Activated T-helper 1 cell treated with anti-CD3 and anti-CD28 coated beads, Interleukin-2, amount 50 U/mL, for 16 hours (primary cell): ENCODE data around the gene CUL3.

Experiments used
- DNase-seq, 2 donors: peaks; one replicate each; pipeline ENCODE4 v3.0.0-alpha.2; 2020; ENCODE audit warnings: low read depth in 1 of 2, low spot score in 1 of 2

The CUL3 gene

DNA sequence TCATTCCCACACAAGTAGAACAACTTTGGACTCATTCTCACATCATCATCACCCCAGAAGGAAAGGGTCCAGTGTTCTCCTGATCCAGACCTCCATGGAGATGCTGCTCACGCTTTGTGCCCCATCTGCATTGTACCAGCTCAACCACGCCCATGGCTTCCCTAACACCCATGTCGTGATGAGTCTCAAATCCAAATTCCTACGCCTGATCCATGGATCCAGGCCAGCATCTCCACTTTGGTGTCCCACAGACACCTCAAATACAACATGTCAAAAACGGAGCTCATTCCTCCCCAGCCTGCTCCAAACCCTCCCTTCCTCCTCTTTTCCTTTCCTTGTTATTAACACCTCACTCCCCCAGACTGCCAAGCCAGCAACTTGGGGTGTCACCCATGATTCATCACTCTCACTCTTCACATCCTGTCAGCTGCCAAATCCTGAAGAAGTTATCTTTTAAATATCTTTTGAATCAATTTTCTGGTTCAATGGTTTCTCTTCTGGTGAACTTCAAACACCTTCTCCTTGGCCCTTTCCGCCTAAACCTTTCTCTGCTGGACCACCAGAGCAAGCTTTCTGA is 153.1 kb downstream of the CUL3 start:
- no peak for DNase-seq

DNA sequence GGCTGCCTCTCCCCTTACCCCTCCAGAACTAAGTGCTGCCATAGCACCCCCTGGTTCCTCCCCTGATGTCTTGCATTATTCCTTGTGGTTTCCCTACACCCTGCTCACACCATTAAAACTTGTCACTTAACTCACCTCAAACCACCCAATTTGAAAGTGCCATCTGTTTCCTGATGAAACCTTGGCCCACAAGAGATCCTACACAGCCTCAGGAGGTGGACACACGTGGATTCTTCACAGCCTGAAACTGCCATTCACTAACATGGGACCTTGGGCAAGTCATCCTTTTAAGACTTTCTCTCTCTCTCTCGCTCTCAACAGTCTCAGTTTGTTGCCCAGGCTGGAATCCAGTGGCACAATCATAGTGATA is 155.7 kb downstream of the CUL3 start:
- no peak for DNase-seq

DNA sequence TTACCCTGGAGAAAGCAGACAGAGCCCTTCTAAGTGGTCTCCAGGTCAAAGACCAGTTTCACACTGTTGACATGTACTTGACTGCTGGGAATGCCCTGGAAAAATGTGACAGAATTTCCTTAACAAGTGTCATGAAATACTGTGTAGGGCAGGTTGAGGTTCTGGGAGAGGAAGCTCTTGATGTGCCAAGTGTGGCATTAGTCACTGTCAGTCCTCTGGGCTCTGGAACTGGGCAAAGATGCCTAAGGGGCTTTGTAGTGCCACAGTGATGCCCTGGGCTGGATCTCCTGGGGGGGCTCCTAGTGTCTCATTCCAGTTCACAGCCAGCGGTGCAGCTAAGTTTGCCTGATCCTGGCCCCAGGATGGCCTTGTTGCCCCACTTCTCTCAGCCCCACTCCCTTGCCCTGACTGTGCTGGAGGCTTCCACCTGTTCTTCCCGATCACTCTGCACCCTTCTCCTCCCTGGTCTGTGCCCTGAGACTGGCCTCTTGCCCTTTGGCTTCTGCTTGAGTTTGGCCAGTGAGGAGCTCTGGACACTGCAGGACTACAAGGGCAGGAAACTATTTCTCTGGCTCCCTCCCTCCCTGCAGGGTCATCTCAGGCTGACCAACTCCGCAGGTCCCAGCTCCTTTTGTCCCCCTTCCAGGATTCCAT is 156.2 kb downstream of the CUL3 start:
- no peak for DNase-seq

DNA sequence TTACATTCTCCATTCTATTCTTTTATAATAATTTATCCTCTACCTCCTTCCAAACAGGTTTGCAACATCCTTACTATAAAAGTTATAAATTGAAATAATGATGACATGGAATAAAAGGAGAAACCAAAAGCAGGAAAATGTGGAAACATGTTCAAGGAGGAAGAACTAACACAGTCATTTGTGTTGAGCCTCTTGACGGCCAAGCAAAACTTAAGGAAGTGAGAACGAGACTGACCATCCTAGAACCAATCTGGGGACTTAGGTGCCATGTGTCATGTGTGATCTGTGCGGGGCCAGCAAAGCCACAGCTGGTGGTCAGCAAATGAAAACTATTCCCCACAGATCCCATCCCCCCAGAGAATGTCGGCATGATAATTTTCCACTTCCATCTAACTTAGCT is 157.7 kb downstream of the CUL3 start:
- no peak for DNase-seq

DNA sequence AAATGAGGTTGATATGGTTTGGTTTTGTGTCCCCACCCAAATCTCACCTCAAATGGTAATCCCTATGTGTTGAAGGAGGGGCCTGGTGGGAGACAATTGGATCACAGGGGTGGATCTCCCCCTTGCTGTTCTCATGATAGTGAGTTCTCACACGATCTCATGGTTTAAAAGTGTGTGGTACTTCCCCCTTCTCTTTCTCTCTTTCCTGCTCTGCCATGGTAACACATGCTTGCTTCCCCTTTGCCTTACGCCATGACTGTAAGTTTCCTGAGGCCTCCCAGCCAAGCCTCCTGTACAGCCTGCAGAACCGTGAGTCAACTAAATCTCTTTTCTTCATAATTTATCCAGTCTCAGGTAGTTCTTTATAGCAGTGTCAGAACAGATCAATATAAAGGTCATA is 158.5 kb downstream of the CUL3 start:
- DNase-seq, result no peak

DNA sequence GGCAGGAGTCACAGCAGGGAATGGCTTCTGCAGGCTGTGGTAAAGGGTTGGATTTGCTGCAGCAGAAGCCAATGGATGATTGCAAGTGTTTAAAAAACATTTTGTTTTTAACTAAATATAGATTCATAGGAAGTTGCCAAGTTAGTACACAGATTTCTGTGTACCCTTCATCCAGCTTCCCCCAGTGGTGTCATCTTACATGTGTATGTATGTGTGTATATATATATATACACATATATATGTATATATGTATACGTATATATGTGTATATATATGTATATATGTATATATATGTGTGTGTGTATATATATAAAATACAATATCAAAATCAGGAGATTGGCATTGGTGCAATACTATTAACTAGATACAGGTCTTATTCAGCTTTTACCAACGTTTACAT is 164.1 kb downstream of the CUL3 start:
- DNase-seq, result no peak
